SK-N-MC (cell line): Measurements from ENCODE around the gene C4orf50.

Experiments used
- EZH2 ChIP-seq: fragments of 200-600 bp; sonication (generic); IDR thresholded peaks from one replicate; pipeline ENCODE4 v1.6.1; 2017; ENCODE audit warnings: antibody characterized with exemption
- FOXP2 ChIP-seq: optimal IDR thresholded peaks from 2 replicates; pipeline ENCODE3; 2011; ENCODE audit warnings: mild to moderate bottlenecking, moderate library complexity; ENCODE audit not compliant: insufficient read depth; ENCODE audit errors: extremely low read length, control extremely low read depth
- POLR2AphosphoS5 ChIP-seq: IDR thresholded peaks from 2 replicates; pipeline ENCODE4 v1.6.1; 2012; ENCODE audit warnings: mild to moderate bottlenecking, low read depth, low read length, borderline replicate concordance

GRCh38 chr4:5991405-5991804, 26.8 kb downstream of the C4orf50 start:
- TF ChIP-seq POLR2AphosphoS5 (no peak), EZH2 (no peak), FOXP2 (no peak)
